HG02798 (cell line): ENCODE results near the gene GRK3.
"Not testable (repeated sequence)": the region's sequence is repeated elsewhere in the genome, so short reads cannot be mapped to it uniquely, and the experiment has no call there.

ENCODE experiments used
- ATAC-seq: cut with Tn5 transposase; IDR thresholded peaks from one replicate; pipeline ENCODE4 v1.9.1; 2021; ENCODE audit warnings: mild to moderate bottlenecking; ENCODE audit not compliant: unreplicated experiment, poor library complexity

Gene GRK3

DNA sequence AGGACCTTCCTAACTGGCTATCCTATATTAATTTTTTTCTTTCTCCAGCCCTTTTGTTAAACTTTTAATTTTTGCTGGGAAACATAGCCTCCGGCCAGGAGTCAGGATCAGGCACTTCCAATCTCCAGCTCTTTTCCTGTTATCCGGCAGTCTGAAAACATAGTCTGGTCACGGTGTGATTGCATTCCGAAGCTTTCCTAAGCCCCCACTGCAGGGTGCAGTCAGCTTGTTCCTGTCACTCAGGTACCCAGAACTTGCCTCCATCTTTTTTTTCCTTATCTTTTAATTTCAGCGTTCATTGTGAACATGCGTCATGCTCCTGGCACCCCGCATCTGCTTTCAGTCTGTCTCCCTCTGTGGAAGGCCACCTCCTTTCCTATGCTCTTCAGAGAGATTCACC lies 59.4 kb downstream of the GRK3 start:
- ATAC-seq: no peak

- ATAC-seq: no peak
Observed at GRCh38 chr22:25624476-25624875, 60.0 kb downstream of the GRK3 start.

DNA sequence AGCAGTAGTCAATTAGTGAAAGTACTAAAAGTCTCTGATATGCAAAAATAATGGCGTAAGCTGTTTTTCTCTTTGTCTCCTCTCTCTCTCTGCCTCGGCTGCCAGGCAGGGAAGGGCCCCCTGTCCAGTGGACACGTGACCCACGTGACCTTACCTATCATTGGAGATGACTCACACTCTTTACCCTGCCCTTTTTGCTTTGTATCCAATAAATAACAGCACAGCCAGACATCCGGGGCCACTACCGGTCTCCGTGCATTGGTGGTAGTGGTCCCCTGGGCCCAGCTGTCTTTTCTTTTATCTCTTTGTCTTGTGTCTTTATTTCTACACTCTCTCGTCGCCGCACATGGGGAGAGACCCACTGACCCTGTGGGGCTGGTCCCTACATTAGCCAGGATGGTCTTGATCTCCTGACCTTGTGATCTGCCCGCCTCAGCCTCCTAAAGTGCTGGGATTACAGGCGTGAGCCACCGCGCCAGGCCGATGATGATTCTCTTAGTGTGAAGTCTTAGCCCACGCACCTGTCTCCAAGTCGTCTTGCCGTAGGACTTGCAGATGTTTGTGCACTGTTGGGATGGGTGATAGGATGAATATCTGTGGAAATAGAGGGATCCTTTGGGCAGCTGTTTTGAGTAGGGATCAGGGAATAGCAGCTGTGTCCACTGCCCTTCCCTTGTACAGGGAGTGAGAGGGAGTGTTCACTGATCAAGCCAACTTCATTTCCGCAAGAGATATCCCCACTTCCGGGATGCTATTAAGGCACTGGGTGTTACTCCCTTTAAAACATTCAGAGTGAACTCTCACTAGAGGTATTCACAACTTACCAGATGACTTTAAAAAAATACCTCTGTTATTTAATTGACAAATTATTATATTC lies 61.5 kb downstream of the GRK3 start:
- ATAC-seq: not testable (repeated sequence)

DNA sequence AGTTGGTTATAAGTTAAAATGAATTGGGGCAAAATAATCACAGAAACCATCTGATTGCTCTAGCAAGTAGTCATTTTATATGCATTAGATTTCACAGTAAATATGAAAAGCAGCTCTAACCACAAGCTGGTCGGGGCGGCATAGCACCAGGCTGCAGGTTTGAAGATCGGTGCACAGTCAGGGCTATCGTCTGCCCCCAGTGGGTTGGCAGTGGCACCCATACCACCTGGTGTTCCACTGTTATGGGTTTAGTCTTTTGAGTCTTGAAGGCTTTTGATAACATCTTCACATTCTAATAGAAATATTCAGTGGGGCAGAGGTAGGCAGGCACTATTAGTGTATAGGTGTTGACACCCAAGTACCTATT lies 62.1 kb downstream of the GRK3 start:
- no peak for ATAC-seq

GRCh38 chr22:25627271-25627852 lies 62.9 kb downstream of the GRK3 start:
- ATAC-seq: no peak

- ATAC-seq: no peak
Observed at GRCh38 chr22:25628494-25628893, 64.0 kb downstream of the GRK3 start.

- no peak for ATAC-seq
Observed at GRCh38 chr22:25629613-25630012, 65.1 kb downstream of the GRK3 start.

DNA sequence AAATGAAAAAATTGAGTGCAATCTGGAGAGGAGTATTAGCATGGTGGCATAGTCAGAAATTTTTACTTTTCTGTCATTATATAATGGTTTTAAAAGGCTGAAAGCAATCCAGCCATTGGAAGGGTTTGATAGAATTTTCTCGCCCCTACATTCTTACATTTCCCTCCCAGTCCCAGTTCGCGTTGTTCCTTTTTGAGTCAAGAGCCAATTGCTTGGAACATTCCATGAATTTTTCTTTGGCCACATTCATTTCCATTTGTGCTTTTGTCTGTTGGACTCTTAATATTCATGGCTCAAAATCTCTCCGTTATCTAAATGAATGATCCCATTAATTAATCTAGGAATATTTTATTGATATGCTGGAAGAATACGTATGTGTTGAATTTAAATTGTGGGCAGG lies 66.0 kb downstream of the GRK3 start:
- ATAC-seq: no peak

- ATAC-seq: no peak
Observed at GRCh38 chr22:25636323-25636722, 71.8 kb downstream of the GRK3 start.

DNA sequence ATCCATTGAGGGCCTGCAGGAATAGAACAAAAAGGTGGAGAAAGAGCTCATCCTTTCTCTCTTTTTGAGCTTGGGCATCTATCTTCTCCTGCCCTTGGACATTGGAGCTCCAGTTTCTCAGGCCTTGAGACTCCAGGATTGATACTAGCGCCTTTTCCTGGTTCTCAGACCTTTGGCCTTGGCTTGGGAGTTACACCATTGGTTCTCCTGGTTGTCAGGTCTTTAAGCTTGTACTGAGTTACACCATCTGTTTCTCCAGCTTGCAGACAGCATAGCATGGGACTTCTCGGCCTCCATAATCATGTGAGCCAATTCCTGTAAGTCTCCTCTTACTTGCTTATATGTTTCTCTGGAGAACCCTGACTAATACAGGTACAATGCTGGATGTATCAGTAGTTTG lies 72.6 kb downstream of the GRK3 start:
- no peak for ATAC-seq

DNA sequence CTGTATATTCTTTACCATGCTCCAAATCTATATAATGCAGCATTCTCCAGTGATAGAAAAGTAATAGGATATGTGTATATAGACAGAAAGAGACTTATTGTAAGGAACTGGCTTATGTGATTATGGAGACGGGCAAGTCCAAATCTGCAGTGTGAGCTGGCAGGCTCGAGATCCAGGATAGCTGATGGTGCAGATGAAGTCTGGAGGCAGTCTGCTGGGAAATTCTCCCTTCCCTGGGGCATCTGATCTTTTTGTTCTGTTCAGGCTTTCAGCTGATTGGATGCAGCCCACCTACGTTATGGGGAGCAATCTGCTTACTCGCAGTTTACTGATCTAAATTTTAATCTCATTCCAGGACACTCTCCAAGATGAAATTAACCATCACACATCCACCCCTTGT lies 73.2 kb downstream of the GRK3 start:
- no peak for ATAC-seq

GRCh38 chr22:25638638-25639037 lies 74.2 kb downstream of the GRK3 start:
- no peak for ATAC-seq

DNA sequence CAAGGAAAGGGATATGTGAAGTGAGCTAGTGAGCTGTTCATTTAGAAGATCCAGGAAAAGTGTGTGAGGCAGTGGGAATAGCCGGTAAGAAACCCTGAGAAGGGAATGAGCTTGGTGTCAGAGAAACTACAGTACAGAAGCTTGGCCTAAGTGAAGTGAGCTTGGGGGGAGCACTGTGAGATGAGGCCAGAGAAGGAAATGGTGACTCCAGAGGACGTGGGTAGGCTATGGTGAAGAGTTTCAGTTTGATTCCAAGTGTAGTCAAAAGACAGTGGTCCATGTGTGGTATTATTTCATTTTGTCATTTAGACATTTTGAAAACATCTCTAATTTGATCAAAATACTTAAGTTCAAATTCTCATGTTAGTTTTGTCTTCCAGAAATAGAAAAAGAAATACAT lies 77.2 kb downstream of the GRK3 start:
- ATAC-seq: no peak

DNA sequence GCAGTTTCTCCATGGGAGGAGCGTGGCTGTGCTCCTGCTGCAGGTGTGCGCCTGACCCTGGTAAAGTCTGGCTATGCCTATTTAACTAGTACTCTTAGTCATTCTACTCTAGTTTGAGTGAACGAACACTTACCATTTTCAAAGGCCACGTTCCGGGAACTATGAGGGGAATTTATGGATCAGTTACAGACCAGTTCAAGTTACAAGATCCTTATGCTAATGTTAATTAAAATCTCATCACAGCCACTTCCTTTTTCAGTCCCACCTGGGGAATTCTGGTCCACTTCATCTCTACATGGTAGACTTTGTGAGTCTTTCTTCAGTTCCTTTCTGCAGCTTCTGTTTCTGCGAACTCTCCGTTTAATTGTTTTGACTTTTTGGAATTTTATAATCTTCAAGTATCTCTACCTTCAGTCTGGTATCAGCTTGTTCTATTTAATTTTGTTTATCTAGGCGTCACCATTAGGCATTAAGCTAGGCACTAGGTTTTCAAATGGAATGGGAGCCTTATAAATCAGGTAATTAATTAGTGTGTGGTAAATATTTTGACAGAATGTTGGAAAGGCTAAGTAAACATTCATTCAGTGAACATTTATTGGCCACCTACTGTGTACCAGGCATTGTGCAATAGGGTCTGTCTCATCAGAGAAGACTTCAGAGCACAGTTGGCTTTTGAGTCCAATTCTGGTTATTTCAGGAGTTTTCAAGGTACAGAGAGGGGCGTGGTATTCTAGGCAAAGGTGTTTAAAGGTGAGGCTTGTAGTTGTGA lies 78.9 kb downstream of the GRK3 start:
- ATAC-seq: no peak

DNA sequence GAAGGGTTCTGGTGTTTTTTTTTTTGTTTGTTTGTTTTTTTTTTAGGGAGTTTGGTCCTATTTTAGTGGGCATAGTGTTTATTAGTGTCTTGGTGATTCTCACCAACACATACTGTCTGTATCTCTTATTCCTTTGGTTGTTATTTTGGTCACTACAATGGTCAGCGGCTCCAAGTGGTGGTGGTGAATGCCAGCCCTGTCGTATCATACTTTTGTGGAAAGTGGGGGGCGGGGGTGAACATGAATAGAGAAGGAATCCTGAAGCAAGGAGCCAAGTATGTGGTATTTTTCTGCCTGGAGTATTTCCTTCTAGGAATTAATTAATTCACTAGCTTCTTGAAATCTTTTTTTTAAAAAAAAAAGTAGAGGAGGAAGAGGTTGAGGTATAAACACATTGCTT lies 79.6 kb downstream of the GRK3 start:
- no peak for ATAC-seq

GRCh38 chr22:25645266-25645665 lies 80.8 kb downstream of the GRK3 start:
- ATAC-seq: no peak

DNA sequence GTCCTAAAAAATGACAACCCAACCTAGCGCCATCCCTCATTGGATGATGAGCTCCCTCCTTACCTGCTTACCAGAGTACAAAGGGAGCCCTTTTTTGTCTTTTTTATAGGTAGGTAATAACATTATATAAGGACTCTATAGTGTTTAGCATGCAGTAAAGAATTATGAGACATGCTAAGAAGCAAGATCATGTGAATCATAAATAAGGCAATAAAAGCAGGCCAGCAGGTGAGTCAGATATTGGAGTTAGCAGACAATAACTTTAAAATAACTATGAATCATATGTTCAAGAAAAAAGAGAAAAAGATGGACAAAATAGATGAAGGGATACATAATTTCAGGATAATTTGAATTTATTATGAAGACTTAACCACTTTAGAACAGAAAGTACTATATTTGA lies 81.5 kb downstream of the GRK3 start:
- ATAC-seq: no peak

DNA sequence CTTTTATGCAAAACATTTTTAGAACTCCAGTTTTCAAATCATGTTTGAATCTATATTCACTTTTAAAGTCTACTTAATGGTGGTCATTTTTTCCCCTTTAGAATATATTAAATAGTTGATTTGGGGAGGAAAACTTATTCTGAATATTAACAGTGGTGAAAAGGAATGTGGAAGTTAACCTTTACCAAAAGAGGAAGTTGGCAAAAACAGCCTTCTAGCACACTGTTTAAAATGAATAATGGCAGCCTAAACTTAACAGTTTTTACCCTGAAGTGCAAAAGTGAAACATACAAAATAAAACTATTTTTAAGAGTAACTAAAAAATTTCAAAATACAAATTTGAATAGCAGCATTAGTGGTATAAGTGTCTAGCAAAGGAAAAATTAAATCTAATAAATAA lies 86.4 kb downstream of the GRK3 start:
- ATAC-seq: no peak

GRCh38 chr22:25651332-25652085 lies 87.0 kb downstream of the GRK3 start:
- ATAC-seq: no peak

DNA sequence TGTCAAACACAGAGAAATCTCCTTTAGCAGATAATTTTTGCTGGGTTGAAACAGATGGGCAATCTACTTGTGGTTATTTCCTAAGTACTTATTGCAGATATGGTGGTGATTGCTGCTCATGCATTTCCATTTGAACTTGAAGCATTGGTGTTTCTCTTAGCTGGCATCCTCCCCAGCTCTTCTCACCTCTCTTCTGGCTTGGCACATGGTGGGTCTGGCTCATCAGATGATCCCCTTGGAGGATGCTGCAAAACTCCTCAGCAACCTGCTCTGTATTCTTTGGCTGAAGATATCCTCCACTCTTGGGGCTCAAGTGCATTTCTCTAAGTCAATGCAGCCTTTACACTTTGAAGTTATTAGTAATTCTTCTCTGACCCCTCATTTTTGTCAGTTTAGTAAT lies 90.2 kb downstream of the GRK3 start:
- no peak for ATAC-seq
